ENCODE measurements around the gene HINT2. TPM values are rescaled to one million over a fixed set of nuclear protein-coding genes. Genes with fewer than 3 reads are reported as not detected.

Gene HINT2
- total RNA-seq, 1 donor from 2014 or later = 32.0 TPM

GRCh38 chr9:35792024-35792813 lies 22.6 kb downstream of the HINT2 start:
- Mint-ChIP-seq H3K27ac (ENCODE audit: unreplicated experiment) (no peak overlapping the region), H3K4me3 (ENCODE audit: unreplicated experiment) (peak overlapping the region; percentile 63)
- TF ChIP-seq CTCF (IDR thresholded peaks at IDR 0.05) = no peak

GRCh38 chr9:35791297-35791921 lies 23.4 kb downstream of the HINT2 start, which contains the start of gene NPR2:
NPR2 (plus strand) TSS chr9:35791591; CDS start chr9:35792409, 818 bp downstream.
- peak within 1 kb of the TSS; percentile 79 for H3K27ac Mint-ChIP-seq (ENCODE audit: unreplicated experiment)
- peak within 1 kb of the TSS; percentile 74 for H3K4me3 Mint-ChIP-seq (ENCODE audit: unreplicated experiment)
- peaks cover 45% of the 10 kb centered on the region for H3K4me1 Mint-ChIP-seq (ENCODE audit: low read depth)
- no peaks in the 10 kb centered on the region for H3K9me3 Mint-ChIP-seq (ENCODE audit: low read depth)
- H3K36me3 Mint-ChIP-seq (ENCODE audit: low read depth) = no peaks in the 10 kb centered on the region
- TF ChIP-seq CTCF (IDR thresholded peaks at IDR 0.05) = peak; percentile 28
- H3K27me3 Mint-ChIP-seq (ENCODE audit: low read depth) = no peaks in the 10 kb centered on the region
- DNase-seq (ENCODE audit: low spot score) = no peak

More at GRCh38 chr9:35792024-35792813, 22.6 kb downstream of the HINT2 start:
- Mint-ChIP-seq H3K36me3 (ENCODE audit: low read depth) (no peaks in the 10 kb centered on the region), H3K27me3 (ENCODE audit: low read depth) (no peaks in the 10 kb centered on the region), H3K9me3 (ENCODE audit: low read depth) (no peaks in the 10 kb centered on the region), H3K4me1 (ENCODE audit: low read depth) (peaks cover 49% of the 10 kb centered on the region)
- no peak for DNase-seq (ENCODE audit: low spot score)

- Mint-ChIP-seq H3K9me3 (ENCODE audit: low read depth) (no peaks in the 10 kb centered on the region), H3K36me3 (ENCODE audit: low read depth) (no peaks in the 10 kb centered on the region), H3K4me1 (ENCODE audit: low read depth) (peaks cover 43% of the 10 kb centered on the region), H3K27me3 (ENCODE audit: low read depth) (peaks cover 2% of the 10 kb centered on the region), H3K4me3 (ENCODE audit: unreplicated experiment) (peak overlapping the region; percentile 74), H3K27ac (ENCODE audit: unreplicated experiment) (peak overlapping the region; percentile 79)
- no peak for DNase-seq (ENCODE audit: low spot score)
- peak; percentile 92 for TF ChIP-seq CTCF (IDR thresholded peaks at IDR 0.05)
Measured at GRCh38 chr9:35790385-35791296, 24.2 kb downstream of the HINT2 start.

- TF ChIP-seq CTCF (IDR thresholded peaks at IDR 0.05) = no peak
- Mint-ChIP-seq H3K4me1 (ENCODE audit: low read depth) (peaks cover 36% of the 10 kb centered on the region), H3K27ac (ENCODE audit: unreplicated experiment) (no peak overlapping the region), H3K4me3 (ENCODE audit: unreplicated experiment) (no peak overlapping the region), H3K27me3 (ENCODE audit: low read depth) (peaks cover 3% of the 10 kb centered on the region), H3K36me3 (ENCODE audit: low read depth) (no peaks in the 10 kb centered on the region), H3K9me3 (ENCODE audit: low read depth) (no peaks in the 10 kb centered on the region)
- DNase-seq (ENCODE audit: low spot score) = no peak
Measured at GRCh38 chr9:35790025-35790384, 24.8 kb downstream of the HINT2 start.

- TF ChIP-seq CTCF (IDR thresholded peaks at IDR 0.05) = no peak
- H3K27ac Mint-ChIP-seq (ENCODE audit: unreplicated experiment) = no peak overlapping the region
- peaks cover 32% of the 10 kb centered on the region for H3K4me1 Mint-ChIP-seq (ENCODE audit: low read depth)
- no peaks in the 10 kb centered on the region for H3K36me3 Mint-ChIP-seq (ENCODE audit: low read depth)
- peaks cover 3% of the 10 kb centered on the region for H3K27me3 Mint-ChIP-seq (ENCODE audit: low read depth)
- no peak overlapping the region for H3K4me3 Mint-ChIP-seq (ENCODE audit: unreplicated experiment)
- no peak for DNase-seq (ENCODE audit: low spot score)
- no peaks in the 10 kb centered on the region for H3K9me3 Mint-ChIP-seq (ENCODE audit: low read depth)
Measured at GRCh38 chr9:35789541-35789940, 25.3 kb downstream of the HINT2 start.

All from chondrocyte (in vitro differentiated cells).